ENCODE measurements around the gene FXYD5. TPM values are rescaled to one million over a fixed set of nuclear protein-coding genes. Genes with fewer than 3 reads are reported as not detected.
"Not testable (repeated sequence)": the region's sequence is repeated elsewhere in the genome, so short reads cannot be mapped to it uniquely, and the experiment has no call there.

Gene FXYD5
- total RNA-seq, 1 experiment from 2014 or later, result 101 TPM

- peaks cover 27% of the 10 kb centered on the region for H3K27me3 ChIP-seq (ENCODE audit: control insufficient read depth, insufficient read depth, low read length)
Measured at GRCh38 chr19:35140962-35141836, 13.3 kb upstream of the FXYD5 start.

GRCh38 chr19:35141837-35142605 lies 12.5 kb upstream of the FXYD5 start:
- H3K4me3 ChIP-seq (ENCODE audit: insufficient read depth, low read depth, low read length), result peak overlapping the region; percentile 64
- no peaks in the 10 kb centered on the region for H3K36me3 ChIP-seq (replicated peaks; ENCODE audit: control insufficient read depth, insufficient read depth, low read length)
- peak; percentile 88 for DNase-seq
- peaks cover 27% of the 10 kb centered on the region for H3K27me3 ChIP-seq (ENCODE audit: control insufficient read depth, insufficient read depth, low read length)

More at GRCh38 chr19:35140962-35141836, 13.3 kb upstream of the FXYD5 start:
- peak; percentile 100 for DNase-seq
- Histone ChIP-seq H3K36me3 (replicated peaks; ENCODE audit: control insufficient read depth, insufficient read depth, low read length) (no peaks in the 10 kb centered on the region), H3K4me3 (ENCODE audit: insufficient read depth, low read depth, low read length) (peak overlapping the region; percentile 64)

DNA sequence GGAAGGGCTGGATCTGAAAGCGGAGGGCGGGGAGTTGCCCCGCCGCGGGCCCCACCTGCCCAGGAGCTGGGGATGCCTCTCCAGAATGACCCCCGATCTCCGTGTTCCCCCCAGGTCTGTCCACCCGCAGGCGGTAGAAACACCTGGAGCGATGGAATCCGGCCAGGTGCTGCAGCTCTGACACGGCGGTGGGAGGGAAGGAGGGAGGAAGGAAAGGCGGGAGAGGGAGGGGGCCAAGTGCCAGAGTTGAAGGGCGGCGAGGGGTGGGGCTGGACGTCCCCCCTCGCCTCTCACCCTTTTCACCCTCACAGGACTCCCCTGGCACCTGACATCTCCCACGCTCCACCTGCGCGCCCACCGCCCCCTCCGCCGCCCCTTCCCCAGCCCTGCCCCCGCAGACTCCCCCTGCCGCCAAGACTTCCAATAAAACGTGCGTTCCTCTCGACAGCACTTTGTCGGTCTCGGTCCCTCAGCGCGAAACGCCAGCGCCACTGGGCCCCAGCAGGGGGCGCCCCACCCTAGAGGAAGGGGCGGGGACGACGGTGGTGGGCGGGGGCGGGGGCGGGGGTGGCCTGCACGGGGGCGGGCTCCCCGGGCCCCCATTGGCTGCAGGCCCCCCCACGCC lies 11.8 kb upstream of the FXYD5 start:
- Histone ChIP-seq H3K36me3 (replicated peaks; ENCODE audit: control insufficient read depth, insufficient read depth, low read length) (no peaks in the 10 kb centered on the region), H3K27me3 (ENCODE audit: control insufficient read depth, insufficient read depth, low read length) (peaks cover 27% of the 10 kb centered on the region), H3K4me3 (ENCODE audit: insufficient read depth, low read depth, low read length) (peak overlapping the region; percentile 64)
- DNase-seq, result peak; percentile 94

GRCh38 chr19:35143231-35143715 lies 11.3 kb upstream of the FXYD5 start, which contains the start of gene FXYD7:
Gene FXYD7 (plus strand): TSS chr19:35143255. CDS start chr19:35143334, 79 bp downstream.
- DNase-seq, result peak; percentile 75
- Histone ChIP-seq H3K27me3 (ENCODE audit: control insufficient read depth, insufficient read depth, low read length) (peaks cover 27% of the 10 kb centered on the region), H3K36me3 (replicated peaks; ENCODE audit: control insufficient read depth, insufficient read depth, low read length) (no peaks in the 10 kb centered on the region), H3K4me3 (ENCODE audit: insufficient read depth, low read depth, low read length) (peak within 1 kb of the TSS; percentile 64)

- DNase-seq, result peak; percentile 46
- H3K27me3 ChIP-seq (ENCODE audit: control insufficient read depth, insufficient read depth, low read length), result peaks cover 27% of the 10 kb centered on the region
- no peaks in the 10 kb centered on the region for H3K36me3 ChIP-seq (replicated peaks; ENCODE audit: control insufficient read depth, insufficient read depth, low read length)
- H3K4me3 ChIP-seq (ENCODE audit: insufficient read depth, low read depth, low read length), result no peak overlapping the region; the same call in 1 of the 2 replicates
Measured at GRCh38 chr19:35143818-35144217, 10.7 kb upstream of the FXYD5 start.

DNA sequence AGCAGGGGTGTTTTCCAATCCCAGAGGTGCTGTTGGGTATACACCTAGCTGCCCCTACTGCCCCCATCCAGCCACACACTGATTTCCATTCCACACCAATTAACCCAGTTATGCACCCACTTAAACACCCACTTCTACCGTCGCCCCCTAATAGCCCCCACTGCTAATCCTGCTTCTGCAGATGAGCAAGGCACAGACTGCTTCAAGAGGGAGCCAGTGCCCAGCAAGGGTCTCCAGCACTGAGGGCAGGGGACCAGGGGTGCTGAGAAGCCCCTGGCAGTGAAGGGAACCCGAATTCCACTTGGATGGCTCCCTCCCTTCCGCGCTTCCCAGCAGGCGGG lies 10.3 kb upstream of the FXYD5 start:
- Histone ChIP-seq H3K36me3 (replicated peaks; ENCODE audit: control insufficient read depth, insufficient read depth, low read length) (no peaks in the 10 kb centered on the region), H3K27me3 (ENCODE audit: control insufficient read depth, insufficient read depth, low read length) (peaks cover 27% of the 10 kb centered on the region), H3K4me3 (ENCODE audit: insufficient read depth, low read depth, low read length) (no peak overlapping the region; the same call in 1 of the 2 replicates)
- DNase-seq, result no peak

DNA sequence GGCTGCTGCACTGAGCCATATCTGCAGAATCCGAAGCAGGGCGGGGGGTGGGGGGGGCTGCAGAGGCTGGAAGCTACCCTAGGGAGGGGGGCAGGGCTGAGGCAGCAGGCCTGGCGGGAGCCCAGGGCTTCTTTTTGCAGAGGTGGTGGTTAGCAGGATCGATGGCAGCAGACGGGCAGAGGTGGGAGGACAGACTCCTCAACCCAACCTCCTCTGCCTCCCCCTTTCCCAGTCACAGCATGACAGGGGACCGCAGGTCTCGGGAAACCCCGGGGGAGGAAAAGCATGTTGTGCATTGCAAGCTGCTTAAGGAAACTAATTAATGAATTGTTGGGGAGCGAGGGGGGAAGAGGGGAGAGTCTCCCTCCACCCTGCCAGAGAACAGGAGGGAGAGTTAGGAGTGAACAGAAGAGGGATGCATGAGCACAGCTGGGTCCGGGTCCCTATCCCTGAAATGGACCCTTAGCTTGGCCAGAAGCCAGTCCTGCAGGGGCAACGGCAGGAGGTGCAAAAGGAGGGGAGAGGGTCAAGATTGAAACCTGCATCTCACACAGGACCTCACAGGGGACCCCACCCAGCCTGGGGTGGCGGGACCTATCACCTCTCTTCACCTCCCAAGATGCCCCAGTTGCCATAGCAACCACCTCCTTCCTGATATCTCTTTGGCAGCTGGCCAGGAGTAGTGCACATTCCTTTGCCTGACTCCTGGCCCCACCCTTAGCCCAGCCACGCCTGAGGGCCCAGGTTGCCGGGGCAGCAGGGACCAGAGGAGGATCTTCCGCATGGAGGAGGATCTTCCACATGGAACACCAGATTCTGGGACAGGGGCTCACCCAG lies 9.7 kb upstream of the FXYD5 start:
- peaks cover 27% of the 10 kb centered on the region for H3K27me3 ChIP-seq (ENCODE audit: control insufficient read depth, insufficient read depth, low read length)
- no peaks in the 10 kb centered on the region for H3K36me3 ChIP-seq (replicated peaks; ENCODE audit: control insufficient read depth, insufficient read depth, low read length)
- H3K4me3 ChIP-seq (ENCODE audit: insufficient read depth, low read depth, low read length), result no peak overlapping the region; the same call in 1 of the 2 replicates
- peak; percentile 88 for DNase-seq

GRCh38 chr19:35146746-35147459 lies 7.6 kb upstream of the FXYD5 start:
- DNase-seq, result no peak
- no peak overlapping the region for H3K4me3 ChIP-seq (ENCODE audit: insufficient read depth, low read depth, low read length)
- peaks cover 20% of the 10 kb centered on the region for H3K27me3 ChIP-seq (ENCODE audit: control insufficient read depth, insufficient read depth, low read length)
- no peaks in the 10 kb centered on the region for H3K36me3 ChIP-seq (replicated peaks; ENCODE audit: control insufficient read depth, insufficient read depth, low read length)

DNA sequence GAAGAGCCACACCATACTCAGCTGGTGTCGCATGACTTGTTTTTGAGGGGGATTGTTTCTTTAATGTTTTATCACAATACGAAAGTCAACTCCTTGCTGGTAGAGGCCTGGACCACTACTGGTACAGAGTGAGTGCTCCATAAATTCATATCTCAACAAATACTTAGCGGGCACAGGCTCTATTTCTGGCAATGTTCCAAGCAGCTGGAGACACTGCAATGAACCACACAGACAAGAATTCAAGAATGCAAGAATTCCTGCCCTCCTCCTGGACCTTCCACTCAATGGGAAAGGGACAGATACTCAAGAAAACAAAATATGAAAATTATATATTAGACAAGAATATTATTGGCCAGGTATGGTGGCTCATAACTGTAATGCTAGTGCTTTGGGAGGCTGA lies 5.1 kb upstream of the FXYD5 start:
- Histone ChIP-seq H3K36me3 (replicated peaks; ENCODE audit: control insufficient read depth, insufficient read depth, low read length) (no peaks in the 10 kb centered on the region), H3K4me3 (ENCODE audit: insufficient read depth, low read depth, low read length) (no peak overlapping the region), H3K27me3 (ENCODE audit: control insufficient read depth, insufficient read depth, low read length) (peaks cover 4% of the 10 kb centered on the region; the same call in 1 of the 2 replicates)
- no peak for DNase-seq

- Histone ChIP-seq H3K4me3 (ENCODE audit: insufficient read depth, low read depth, low read length) (no peak overlapping the region), H3K27me3 (ENCODE audit: control insufficient read depth, insufficient read depth, low read length) (no peaks in the 10 kb centered on the region; the same call in 1 of the 2 replicates), H3K36me3 (replicated peaks; ENCODE audit: control insufficient read depth, insufficient read depth, low read length) (no peaks in the 10 kb centered on the region)
- no peak for DNase-seq
Measured at GRCh38 chr19:35150445-35150844, 4.1 kb upstream of the FXYD5 start.

DNA sequence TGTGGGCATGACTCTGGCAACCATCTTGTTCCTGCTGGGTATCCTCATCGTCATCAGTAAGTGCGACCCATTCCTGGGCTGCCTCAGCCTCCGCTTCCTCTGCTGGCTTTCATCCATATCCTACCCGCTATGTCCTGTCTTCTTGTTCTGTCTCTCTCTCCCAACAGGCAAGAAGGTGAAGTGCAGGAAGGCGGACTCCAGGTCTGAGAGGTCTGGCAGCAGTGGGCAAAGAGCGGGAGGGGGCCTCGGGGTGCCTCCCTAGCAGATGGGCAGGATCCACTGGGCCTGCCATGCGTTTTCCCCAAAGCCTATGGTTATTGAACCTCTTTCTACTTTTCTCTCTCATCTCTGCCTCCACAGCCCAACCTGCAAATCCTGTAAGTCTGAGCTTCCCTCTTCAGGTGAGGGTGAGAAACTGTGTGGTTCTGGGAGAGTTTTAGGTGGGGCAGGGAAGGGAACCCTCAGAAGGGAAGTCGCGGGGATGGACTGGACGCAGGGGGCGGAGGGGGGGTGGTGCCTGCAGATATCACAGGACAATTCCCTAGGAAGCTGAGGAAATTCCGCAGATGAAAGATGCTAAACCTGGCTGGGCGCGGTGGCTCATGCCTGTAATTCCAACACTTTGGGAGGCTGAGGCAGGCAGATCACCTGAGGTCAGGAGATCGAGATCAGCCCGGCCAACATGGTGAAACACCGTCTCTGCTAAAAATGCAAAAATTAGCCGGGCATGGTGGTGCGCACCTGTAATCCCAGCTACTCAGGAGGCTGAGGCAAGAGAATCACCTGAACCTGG lies 3.1 kb upstream of the FXYD5 start:
- Histone ChIP-seq H3K36me3 (replicated peaks; ENCODE audit: control insufficient read depth, insufficient read depth, low read length) (no peaks in the 10 kb centered on the region; the same call in 1 of the 2 replicates), H3K4me3 (ENCODE audit: insufficient read depth, low read depth, low read length) (no peak overlapping the region), H3K27me3 (ENCODE audit: control insufficient read depth, insufficient read depth, low read length) (no peaks in the 10 kb centered on the region; the same call in 1 of the 2 replicates)
- peak; percentile 68 for DNase-seq

DNA sequence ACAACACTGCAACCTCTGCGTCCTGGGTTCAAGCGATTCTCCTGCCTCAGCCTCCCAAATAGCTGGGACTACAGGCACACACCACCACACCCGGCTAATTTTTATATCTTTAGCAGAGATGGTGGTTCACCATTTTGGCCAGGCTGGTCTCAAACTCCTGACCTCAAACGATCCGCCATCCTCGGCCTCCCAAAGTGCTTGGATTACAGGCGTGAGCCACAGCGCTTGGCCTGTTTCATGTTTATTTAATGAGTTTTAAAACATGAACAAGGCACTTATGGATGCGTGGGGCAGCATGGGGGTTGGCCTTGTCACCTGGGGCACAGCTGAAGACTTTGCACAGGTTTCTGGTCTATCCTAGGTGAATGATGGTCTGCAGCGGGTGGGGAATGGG lies 1.4 kb upstream of the FXYD5 start:
- not testable (repeated sequence) for DNase-seq; H3K36me3 ChIP-seq (replicated peaks; ENCODE audit: control insufficient read depth, insufficient read depth, low read length); H3K27me3 ChIP-seq (ENCODE audit: control insufficient read depth, insufficient read depth, low read length)
- peak overlapping the region; percentile 85; the same call in 1 of the 2 replicates for H3K4me3 ChIP-seq (ENCODE audit: insufficient read depth, low read depth, low read length)

All from H7 (cell line).